Body of pancreas (tissue), 4 donors: Measurements from ENCODE around the gene EIF2AK3.

Source experiments
- POLR2A ChIP-seq, 3 donors: fragments of 450-650 bp; IDR thresholded peaks; one replicate each; pipeline ENCODE4 v1.6.1; 2016; ENCODE audit warnings: antibody characterized with exemption in 3 of 3, mild to moderate bottlenecking in 2 of 3
- TF ChIP-seq, protein P1 (sequence below), 7 experiments: fragments of 450-650 bp in 4 of 7; fragments of 200-600 bp in 3 of 7; sonication (generic) in 3 of 7; IDR thresholded peaks; one replicate each; pipeline ENCODE4 v1.5.1; 2016 to 2019; ENCODE audit warnings: antibody characterized with exemption in 7 of 7

DNA sequence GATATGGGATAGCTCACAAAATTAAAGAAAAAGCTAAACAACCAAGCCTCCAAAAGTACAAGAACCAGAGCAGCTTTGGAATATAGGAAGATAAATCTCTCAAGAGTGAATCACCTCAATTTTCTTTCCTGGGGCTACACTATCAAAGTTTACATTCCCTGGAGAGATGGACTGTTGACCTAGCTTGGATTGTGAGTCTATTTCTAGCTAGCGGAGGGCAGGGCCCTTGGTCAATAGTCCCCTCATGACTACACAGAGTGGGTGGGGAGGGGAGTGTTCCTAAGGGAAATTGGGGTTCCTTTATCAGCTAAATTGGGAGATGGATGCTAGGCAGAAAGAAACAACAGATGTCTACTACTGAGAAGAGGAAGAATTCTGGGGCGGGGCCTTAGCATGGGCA, 29.9 kb upstream of the EIF2AK3 start:
- TF ChIP-seq, protein P1, sequence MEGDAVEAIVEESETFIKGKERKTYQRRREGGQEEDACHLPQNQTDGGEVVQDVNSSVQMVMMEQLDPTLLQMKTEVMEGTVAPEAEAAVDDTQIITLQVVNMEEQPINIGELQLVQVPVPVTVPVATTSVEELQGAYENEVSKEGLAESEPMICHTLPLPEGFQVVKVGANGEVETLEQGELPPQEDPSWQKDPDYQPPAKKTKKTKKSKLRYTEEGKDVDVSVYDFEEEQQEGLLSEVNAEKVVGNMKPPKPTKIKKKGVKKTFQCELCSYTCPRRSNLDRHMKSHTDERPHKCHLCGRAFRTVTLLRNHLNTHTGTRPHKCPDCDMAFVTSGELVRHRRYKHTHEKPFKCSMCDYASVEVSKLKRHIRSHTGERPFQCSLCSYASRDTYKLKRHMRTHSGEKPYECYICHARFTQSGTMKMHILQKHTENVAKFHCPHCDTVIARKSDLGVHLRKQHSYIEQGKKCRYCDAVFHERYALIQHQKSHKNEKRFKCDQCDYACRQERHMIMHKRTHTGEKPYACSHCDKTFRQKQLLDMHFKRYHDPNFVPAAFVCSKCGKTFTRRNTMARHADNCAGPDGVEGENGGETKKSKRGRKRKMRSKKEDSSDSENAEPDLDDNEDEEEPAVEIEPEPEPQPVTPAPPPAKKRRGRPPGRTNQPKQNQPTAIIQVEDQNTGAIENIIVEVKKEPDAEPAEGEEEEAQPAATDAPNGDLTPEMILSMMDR (IDR thresholded peaks at IDR 0.05), result no peak
- TF ChIP-seq POLR2A (IDR thresholded peaks at IDR 0.05), result no peak
